RWPE2 (cell line): ENCODE data around the gene DLG2.
"Not testable (repeated sequence)": the region's sequence is repeated elsewhere in the genome, so short reads cannot be mapped to it uniquely, and the experiment has no call there.

Experiments
- ATAC-seq: fragments of 200-7000 bp; cut with Tn5 transposase; 3 replicates; pipeline ENCODE4 v1.9.1; 2021; ENCODE audit warnings: low read depth
- DNase-seq: peaks from one replicate; pipeline ENCODE4 v3.0.0-alpha.2; 2020; ENCODE audit warnings: low spot score
- H3K27ac ChIP-seq: fragments of 450-650 bp; 2 replicates; pipeline ENCODE4 v1.5.1; 2017; ENCODE audit warnings: mild to moderate bottlenecking; ENCODE audit not compliant: poor library complexity, severe bottlenecking
- H3K27me3 ChIP-seq: fragments of 250-450 bp; sonication (Bioruptor Pico); 2 replicates; pipeline ENCODE4 v1.5.1; 2021; ENCODE audit warnings: mild to moderate bottlenecking, moderate library complexity; ENCODE audit not compliant: insufficient read depth, poor library complexity, severe bottlenecking
- H3K36me3 ChIP-seq: fragments of 250-450 bp; sonication (Bioruptor Pico); 2 replicates; pipeline ENCODE4 v1.5.1; 2020; ENCODE audit warnings: low read depth, mild to moderate bottlenecking, moderate library complexity
- H3K4me1 ChIP-seq: fragments of 250-450 bp; sonication (Bioruptor Pico); 2 replicates; pipeline ENCODE4 v1.5.1; 2021; ENCODE audit warnings: mild to moderate bottlenecking, moderate library complexity; ENCODE audit not compliant: insufficient read depth, poor library complexity, severe bottlenecking
- H3K4me3 ChIP-seq: fragments of 250-450 bp; sonication (Bioruptor Pico); 2 replicates; pipeline ENCODE4 v1.5.1; 2021; ENCODE audit warnings: mild to moderate bottlenecking, moderate library complexity; ENCODE audit not compliant: severe bottlenecking
- H3K9me3 ChIP-seq: fragments of 250-450 bp; sonication (Bioruptor Pico); 2 replicates; pipeline ENCODE4 v1.5.1; 2021; ENCODE audit warnings: mild to moderate bottlenecking, moderate library complexity; ENCODE audit not compliant: severe bottlenecking
- CTCF ChIP-seq: fragments of 450-650 bp; IDR thresholded peaks from one replicate; pipeline ENCODE4 v1.5.1; 2017; ENCODE audit warnings: mild to moderate bottlenecking, moderate library complexity; ENCODE audit not compliant: poor library complexity, severe bottlenecking

Gene DLG2

GRCh38 chr11:83427501-83427900 is 2199.6 kb downstream of the DLG2 start:
- Histone ChIP-seq H3K4me1 (no peaks in the 10 kb centered on the region), H3K36me3 (no peaks in the 10 kb centered on the region), H3K27ac (no peak overlapping the region), H3K9me3 (no peaks in the 10 kb centered on the region), H3K27me3 (no peaks in the 10 kb centered on the region), H3K4me3 (no peak overlapping the region)
- DNase-seq = no peak
- no peak for ATAC-seq
- no peak for TF ChIP-seq CTCF

GRCh38 chr11:83425137-83425466 is 2202.0 kb downstream of the DLG2 start:
- Histone ChIP-seq H3K4me3 (no peak overlapping the region), H3K36me3 (no peaks in the 10 kb centered on the region), H3K27me3 (no peaks in the 10 kb centered on the region), H3K9me3 (no peaks in the 10 kb centered on the region), H3K27ac (no peak overlapping the region), H3K4me1 (no peaks in the 10 kb centered on the region)
- TF ChIP-seq CTCF = no peak
- no peak for DNase-seq
- no peak for ATAC-seq

- Histone ChIP-seq H3K27me3 (no peaks in the 10 kb centered on the region), H3K4me1 (no peaks in the 10 kb centered on the region), H3K9me3 (no peaks in the 10 kb centered on the region), H3K4me3 (no peak overlapping the region), H3K36me3 (no peaks in the 10 kb centered on the region), H3K27ac (no peak overlapping the region)
- TF ChIP-seq CTCF = no peak
- ATAC-seq (no peak), DNase-seq (no peak)
Observed at GRCh38 chr11:83424376-83425136, 2202.6 kb downstream of the DLG2 start.

GRCh38 chr11:83422641-83423040 is 2204.5 kb downstream of the DLG2 start:
- ATAC-seq, H3K9me3 ChIP-seq, H3K27ac ChIP-seq, DNase-seq, H3K36me3 ChIP-seq, H3K4me1 ChIP-seq, H3K4me3 ChIP-seq, H3K27me3 ChIP-seq: not testable (repeated sequence)

- no peak for TF ChIP-seq CTCF
- ATAC-seq (no peak), DNase-seq (no peak)
- Histone ChIP-seq H3K27ac (no peak overlapping the region), H3K4me1 (no peaks in the 10 kb centered on the region), H3K9me3 (no peaks in the 10 kb centered on the region), H3K36me3 (no peaks in the 10 kb centered on the region), H3K4me3 (no peak overlapping the region), H3K27me3 (no peaks in the 10 kb centered on the region)
Observed at GRCh38 chr11:83410605-83411565, 2216.3 kb downstream of the DLG2 start.
